GM23338 (cell line): ENCODE results near the gene PRKCG. TPM values are rescaled to one million over a fixed set of nuclear protein-coding genes. Genes with fewer than 3 reads are reported as not detected.

Experiments
- ATAC-seq: fragments of 200-7000 bp; cut with Tn5 transposase; 3 replicates; pipeline ENCODE4 v1.9.1; 2020
- DNase-seq: peaks from one replicate; pipeline ENCODE4 v3.0.0-alpha.2; 2015; ENCODE audit warnings: low spot score
- H2AFZ ChIP-seq: fragments of 200-600 bp; sonication (generic); 2 replicates; pipeline ENCODE4 v1.8.0; 2016; ENCODE audit warnings: antibody characterized with exemption, mild to moderate bottlenecking, moderate library complexity
- H3F3A ChIP-seq: fragments of 200-600 bp; sonication (generic); replicated peaks from 2 replicates; pipeline ENCODE4 v1.8.0; 2017; ENCODE audit warnings: antibody characterized with exemption, mixed run types, low read depth
- H3K27ac ChIP-seq: fragments of 200-600 bp; sonication (generic); 2 replicates; pipeline ENCODE4 v1.6.1; 2016; ENCODE audit warnings: low read depth
- H3K27me3 ChIP-seq: fragments of 200-600 bp; sonication (generic); 2 replicates; pipeline ENCODE4 v1.8.0; 2016; ENCODE audit warnings: mild to moderate bottlenecking, mixed run types, moderate library complexity; ENCODE audit not compliant: insufficient read depth
- H3K36me3 ChIP-seq: fragments of 200-600 bp; sonication (generic); 2 replicates; pipeline ENCODE4 v1.8.0; 2016; ENCODE audit warnings: mild to moderate bottlenecking; ENCODE audit not compliant: insufficient read depth
- H3K4me1 ChIP-seq: fragments of 200-600 bp; sonication (generic); 2 replicates; pipeline ENCODE4 v1.8.0; 2016; ENCODE audit warnings: mild to moderate bottlenecking, moderate library complexity; ENCODE audit not compliant: insufficient read depth
- H3K4me2 ChIP-seq: fragments of 200-600 bp; sonication (generic); 2 replicates; pipeline ENCODE4 v1.7.1; 2017; ENCODE audit warnings: mixed run types
- H3K4me3 ChIP-seq: fragments of 200-600 bp; sonication (generic); 2 replicates; pipeline ENCODE4 v1.6.1; 2016; ENCODE audit warnings: mixed run types
- H3K79me2 ChIP-seq: fragments of 200-600 bp; sonication (generic); replicated peaks from 2 replicates; pipeline ENCODE4 v1.8.0; 2017; ENCODE audit warnings: mild to moderate bottlenecking; ENCODE audit not compliant: insufficient read depth
- H3K9me2 ChIP-seq: fragments of 200-600 bp; sonication (generic); 2 replicates; pipeline ENCODE4 v1.8.0; 2017; ENCODE audit not compliant: insufficient read depth
- H4K20me1 ChIP-seq: fragments of 200-600 bp; sonication (generic); replicated peaks from 2 replicates; pipeline ENCODE4 v1.8.0; 2017; ENCODE audit warnings: mild to moderate bottlenecking; ENCODE audit not compliant: insufficient read depth
- H3K27ac Mint-ChIP-seq: 2 replicates; pipeline ENCODE4 v1.8.0; 2020; ENCODE audit warnings: inconsistent platforms, mild to moderate bottlenecking, moderate library complexity, mixed read lengths
- H3K27me3 Mint-ChIP-seq: 3 replicates; pipeline ENCODE4 v1.8.0; 2022; ENCODE audit warnings: low read depth, mild to moderate bottlenecking, moderate library complexity, mixed read lengths, inconsistent platforms; ENCODE audit not compliant: insufficient read depth, poor library complexity
- H3K36me3 Mint-ChIP-seq: 3 replicates; pipeline ENCODE4 v1.8.0; 2021; ENCODE audit warnings: low read depth, mild to moderate bottlenecking, inconsistent platforms, moderate library complexity, mixed read lengths
- H3K4me1 Mint-ChIP-seq: 3 replicates; pipeline ENCODE4 v1.8.0; 2020; ENCODE audit warnings: mild to moderate bottlenecking, inconsistent platforms, mixed read lengths
- H3K4me3 Mint-ChIP-seq: 3 replicates; pipeline ENCODE4 v1.8.0; 2021; ENCODE audit warnings: moderate library complexity, mild to moderate bottlenecking, inconsistent platforms, mixed read lengths
- H3K9me3 Mint-ChIP-seq: 3 replicates; pipeline ENCODE4 v1.8.0; 2020; ENCODE audit warnings: moderate library complexity, mild to moderate bottlenecking, inconsistent platforms, mixed read lengths
- CREB1 ChIP-seq: fragments of 250-450 bp; sonication (Bioruptor Pico); IDR thresholded peaks from 2 replicates; pipeline ENCODE4 v1.5.0; 2020; ENCODE audit warnings: low read depth, mild to moderate bottlenecking, moderate library complexity
- EZH2 ChIP-seq: fragments of 200-600 bp; sonication (generic); IDR thresholded peaks from one replicate; pipeline ENCODE4 v1.8.0; 2017; ENCODE audit warnings: antibody characterized with exemption, mild to moderate bottlenecking, low read depth; ENCODE audit not compliant: unreplicated experiment
- EZH2phosphoT487 ChIP-seq: fragments of 200-600 bp; sonication (generic); IDR thresholded peaks from one replicate; pipeline ENCODE4 v1.8.1; 2018; ENCODE audit warnings: antibody characterized with exemption; ENCODE audit not compliant: unreplicated experiment
- NANOG ChIP-seq: IDR thresholded peaks from 2 replicates; pipeline ENCODE4 v1.6.1; 2016; ENCODE audit warnings: antibody characterized with exemption, borderline replicate concordance
- POLR2AphosphoS5 ChIP-seq: IDR thresholded peaks from 2 replicates; pipeline ENCODE4 v1.6.1; 2016; ENCODE audit warnings: antibody characterized with exemption, low read depth
- STAT1 ChIP-seq: IDR thresholded peaks from one replicate; pipeline ENCODE4 v1.6.1; 2016; ENCODE audit warnings: antibody characterized with exemption; ENCODE audit not compliant: unreplicated experiment
- ZNF114 ChIP-seq: fragments of 250-450 bp; sonication (Bioruptor Pico); IDR thresholded peaks from 2 replicates; pipeline ENCODE4 v1.5.0; 2020; ENCODE audit warnings: mild to moderate bottlenecking, moderate library complexity
- ZNF331 ChIP-seq: fragments of 250-450 bp; sonication (Bioruptor Pico); IDR thresholded peaks from 2 replicates; pipeline ENCODE4 v1.5.0; 2020; ENCODE audit warnings: low read depth, mild to moderate bottlenecking, moderate library complexity
- polyA plus RNA-seq: library from polyadenylated mRNA; unstranded; fragments of >200 nt; fragmentation: Nextera tagmentation; extraction: Ambion mirVana; gene quantifications from 2 replicates; pipeline ENCODE4 v1.2.1, GENCODE V29; 2016
- total RNA-seq: library from RNA; depleted of rRNA; stranded (reverse); fragments of >200 nt; shearing (Covaris generic); gene quantifications from 2 replicates; pipeline ENCODE4 v1.2.3, GENCODE V29; 2014
- TF ChIP-seq, protein P1 (sequence below), 2 experiments: fragments of 200-600 bp in 1 of 2; sonication (generic) in 1 of 2; conservative IDR thresholded peaks; 2 replicates each; pipeline versions ENCODE4 v1.5.1 to v1.6.1; 2016 to 2017; ENCODE audit warnings: antibody characterized with exemption in 2 of 2, low read depth in 2 of 2, mild to moderate bottlenecking in 2 of 2, moderate library complexity in 1 of 2
- TF ChIP-seq, protein P2 (sequence below): IDR thresholded peaks from 2 replicates; pipeline ENCODE4 v1.6.1; 2016; ENCODE audit warnings: antibody characterized with exemption

The PRKCG gene
- total and polyA plus RNA-seq, 2 experiments from 2014 or later: 15.4 to 15.9 TPM

DNA sequence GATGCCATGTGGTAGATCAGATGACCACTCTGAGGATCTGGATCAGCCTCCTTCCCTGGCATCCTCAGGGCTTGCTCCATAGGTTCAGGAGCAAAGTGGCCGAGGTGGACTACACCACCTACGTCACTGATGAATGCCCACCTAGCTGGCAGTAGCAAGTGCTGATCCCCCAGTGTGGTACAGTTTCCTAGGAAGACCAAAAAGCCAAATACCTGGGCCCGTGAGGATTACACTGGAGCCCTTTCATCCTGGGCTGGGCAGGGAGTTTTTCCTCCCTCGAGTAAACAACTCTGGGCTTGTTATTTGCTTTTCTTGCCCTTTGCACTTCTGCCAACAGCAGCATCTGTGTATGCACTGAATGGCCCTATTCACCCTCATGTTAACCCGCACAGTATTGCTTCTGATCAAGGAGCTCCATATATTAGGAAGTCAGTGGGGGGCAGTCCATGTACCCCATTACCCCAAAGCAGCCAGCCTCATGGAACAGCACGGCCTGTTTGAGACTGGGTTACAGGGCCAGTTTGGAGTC, 17.6 kb upstream of the PRKCG start:
- Mint-ChIP-seq H3K4me3 (no peak overlapping the region; the same call in 2 of the 3 replicates), H3K9me3 (no peaks in the 10 kb centered on the region; the same call in 2 of the 3 replicates), H3K4me1 (peaks cover 14% of the 10 kb centered on the region; the same call in 2 of the 3 replicates), H3K27ac (no peak overlapping the region), H3K27me3 (peaks cover 39% of the 10 kb centered on the region), H3K36me3 (no peaks in the 10 kb centered on the region)
- H3K4me1 ChIP-seq: peaks cover 18% of the 10 kb centered on the region
- H3K4me2 ChIP-seq: no peak overlapping the region
- no peak for TF ChIP-seq CREB1 (CRISPR knock-in tag)
- no peak for TF ChIP-seq STAT1
- peaks cover 15% of the 10 kb centered on the region; the same call in 1 of the 2 replicates for H3F3A ChIP-seq
- no peaks in the 10 kb centered on the region for H3K27me3 ChIP-seq
- no peak overlapping the region; the same call in 1 of the 2 replicates for H3K27ac ChIP-seq
- H3K9me2 ChIP-seq: no peaks in the 10 kb centered on the region
- H2AFZ ChIP-seq: no peak overlapping the region
- DNase-seq: no peak
- H3K4me3 ChIP-seq: no peak overlapping the region
- H4K20me1 ChIP-seq: no peaks in the 10 kb centered on the region; the same call in 1 of the 2 replicates
- ATAC-seq: no peak
- peaks cover 12% of the 10 kb centered on the region for H3K79me2 ChIP-seq
- no peaks in the 10 kb centered on the region for H3K36me3 ChIP-seq

DNA sequence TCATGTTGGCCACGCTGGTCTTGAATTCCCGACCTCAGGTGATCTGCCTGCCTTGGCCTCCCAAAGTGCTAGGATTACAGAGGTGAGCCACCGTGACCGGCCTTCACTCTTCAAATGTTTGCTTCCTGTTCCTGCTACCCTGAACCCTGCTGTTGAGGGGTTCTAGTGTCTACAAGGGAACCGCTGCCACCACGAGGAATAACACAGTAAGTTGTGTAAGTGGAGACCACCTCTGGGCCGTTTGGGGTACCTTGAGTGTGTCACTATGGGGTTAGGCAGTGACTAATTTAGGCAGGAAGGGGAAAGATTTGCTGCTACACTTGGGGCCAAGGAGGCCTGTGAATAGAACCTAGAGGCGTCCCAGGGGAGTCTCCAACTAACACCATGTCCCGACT, 16.5 kb upstream of the PRKCG start:
- Histone ChIP-seq H3K27me3 (no peaks in the 10 kb centered on the region), H3K36me3 (no peaks in the 10 kb centered on the region), H3F3A (peaks cover 18% of the 10 kb centered on the region), H3K4me1 (peaks cover 20% of the 10 kb centered on the region), H3K4me3 (peak overlapping the region; percentile 66), H3K79me2 (peaks cover 14% of the 10 kb centered on the region), H3K9me2 (no peaks in the 10 kb centered on the region), H4K20me1 (no peaks in the 10 kb centered on the region; the same call in 1 of the 2 replicates), H2AFZ (no peak overlapping the region), H3K4me2 (peak overlapping the region; percentile 86), H3K27ac (peak overlapping the region; percentile 100)
- no peak for DNase-seq
- no peaks in the 10 kb centered on the region; the same call in 2 of the 3 replicates for H3K9me3 Mint-ChIP-seq
- H3K27me3 Mint-ChIP-seq: peaks cover 41% of the 10 kb centered on the region
- ATAC-seq: no peak
- H3K36me3 Mint-ChIP-seq: peaks cover 1% of the 10 kb centered on the region; the same call in 1 of the 3 replicates
- peak overlapping the region; percentile 87 for H3K4me3 Mint-ChIP-seq
- H3K27ac Mint-ChIP-seq: peak overlapping the region; percentile 92
- H3K4me1 Mint-ChIP-seq: peaks cover 15% of the 10 kb centered on the region
- TF ChIP-seq, protein P1, sequence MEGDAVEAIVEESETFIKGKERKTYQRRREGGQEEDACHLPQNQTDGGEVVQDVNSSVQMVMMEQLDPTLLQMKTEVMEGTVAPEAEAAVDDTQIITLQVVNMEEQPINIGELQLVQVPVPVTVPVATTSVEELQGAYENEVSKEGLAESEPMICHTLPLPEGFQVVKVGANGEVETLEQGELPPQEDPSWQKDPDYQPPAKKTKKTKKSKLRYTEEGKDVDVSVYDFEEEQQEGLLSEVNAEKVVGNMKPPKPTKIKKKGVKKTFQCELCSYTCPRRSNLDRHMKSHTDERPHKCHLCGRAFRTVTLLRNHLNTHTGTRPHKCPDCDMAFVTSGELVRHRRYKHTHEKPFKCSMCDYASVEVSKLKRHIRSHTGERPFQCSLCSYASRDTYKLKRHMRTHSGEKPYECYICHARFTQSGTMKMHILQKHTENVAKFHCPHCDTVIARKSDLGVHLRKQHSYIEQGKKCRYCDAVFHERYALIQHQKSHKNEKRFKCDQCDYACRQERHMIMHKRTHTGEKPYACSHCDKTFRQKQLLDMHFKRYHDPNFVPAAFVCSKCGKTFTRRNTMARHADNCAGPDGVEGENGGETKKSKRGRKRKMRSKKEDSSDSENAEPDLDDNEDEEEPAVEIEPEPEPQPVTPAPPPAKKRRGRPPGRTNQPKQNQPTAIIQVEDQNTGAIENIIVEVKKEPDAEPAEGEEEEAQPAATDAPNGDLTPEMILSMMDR (conservative IDR thresholded peaks at IDR 0.05; ENCODE audit: low read depth in 2 of 2): peak in 1 of 2 experiments; percentile 29; a peak in 1 of 4 replicates
- no peak for TF ChIP-seq CREB1 (CRISPR knock-in tag)

DNA sequence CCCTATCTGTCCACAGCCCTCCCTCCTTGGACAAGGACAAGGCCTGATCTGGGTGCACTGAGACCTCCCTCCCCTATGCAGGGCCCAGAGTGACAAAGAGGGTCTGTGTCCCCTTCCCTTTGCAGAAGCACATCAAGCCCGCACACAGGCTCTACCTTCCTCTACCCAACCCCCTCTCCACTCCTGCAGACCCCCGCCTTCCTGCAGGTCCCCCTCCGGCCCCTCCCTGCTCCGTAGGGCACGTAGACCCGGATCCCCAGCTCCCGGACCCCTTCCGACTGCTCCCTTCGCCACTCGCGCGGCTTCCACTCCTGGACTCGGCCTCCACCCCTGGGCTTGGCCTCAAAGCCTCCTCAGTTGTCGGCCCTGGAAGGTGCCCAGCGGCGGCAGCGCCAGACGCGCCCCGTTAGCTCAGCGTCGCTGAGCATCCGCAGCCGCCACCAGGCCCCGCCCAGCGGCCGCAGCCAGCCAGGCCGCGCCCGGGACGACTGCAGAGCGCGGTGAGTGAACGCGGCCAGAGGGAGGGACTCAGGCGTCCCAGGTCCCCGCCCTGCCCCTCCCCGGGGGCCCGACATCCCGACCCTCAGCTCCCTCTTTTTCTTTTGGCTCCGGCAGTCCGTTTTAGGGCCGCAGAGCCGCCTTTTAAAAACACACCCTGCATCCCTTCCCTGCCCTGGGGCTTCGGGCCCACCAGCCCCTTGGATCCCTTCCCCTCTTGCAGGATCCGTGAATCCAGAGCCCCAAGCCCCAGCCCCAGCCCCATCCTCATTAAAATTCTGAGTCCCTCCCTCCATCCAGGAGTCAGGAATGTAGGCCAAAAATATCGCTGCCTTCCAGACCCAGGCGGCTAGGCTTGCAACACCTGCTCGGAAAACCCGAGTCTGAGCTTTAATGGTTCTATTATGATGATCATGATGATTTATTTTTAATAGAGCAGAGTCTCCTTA, 15.8 kb upstream of the PRKCG start:
- H3K4me3 Mint-ChIP-seq: peak overlapping the region; percentile 87
- H2AFZ ChIP-seq: peak overlapping the region; percentile 89; the same call in 1 of the 2 replicates
- H3K79me2 ChIP-seq: peaks cover 21% of the 10 kb centered on the region
- peak; percentile 67 for TF ChIP-seq POLR2AphosphoS5
- TF ChIP-seq, protein P2, sequence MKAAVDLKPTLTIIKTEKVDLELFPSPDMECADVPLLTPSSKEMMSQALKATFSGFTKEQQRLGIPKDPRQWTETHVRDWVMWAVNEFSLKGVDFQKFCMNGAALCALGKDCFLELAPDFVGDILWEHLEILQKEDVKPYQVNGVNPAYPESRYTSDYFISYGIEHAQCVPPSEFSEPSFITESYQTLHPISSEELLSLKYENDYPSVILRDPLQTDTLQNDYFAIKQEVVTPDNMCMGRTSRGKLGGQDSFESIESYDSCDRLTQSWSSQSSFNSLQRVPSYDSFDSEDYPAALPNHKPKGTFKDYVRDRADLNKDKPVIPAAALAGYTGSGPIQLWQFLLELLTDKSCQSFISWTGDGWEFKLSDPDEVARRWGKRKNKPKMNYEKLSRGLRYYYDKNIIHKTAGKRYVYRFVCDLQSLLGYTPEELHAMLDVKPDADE: peak; percentile 22; the same call in 1 of the 2 replicates
- peak; percentile 46 for TF ChIP-seq CREB1 (CRISPR knock-in tag)
- TF ChIP-seq ZNF114 (CRISPR knock-in tag): no peak
- TF ChIP-seq, protein P1 (conservative IDR thresholded peaks at IDR 0.05; ENCODE audit: low read depth in 2 of 2): no peak
- no peak for TF ChIP-seq EZH2phosphoT487
- TF ChIP-seq NANOG: no peak
- TF ChIP-seq ZNF331 (CRISPR knock-in tag): no peak
- TF ChIP-seq EZH2: no peak

More for the DNA sequence above, 15.8 kb upstream of the PRKCG start:
- H3K36me3 Mint-ChIP-seq: peaks cover 5% of the 10 kb centered on the region
- H3K9me3 Mint-ChIP-seq: no peaks in the 10 kb centered on the region; the same call in 2 of the 3 replicates
- peak overlapping the region; percentile 86 for H3K4me2 ChIP-seq
- ATAC-seq (peak; percentile 33), DNase-seq (peak; percentile 85)
- H3K4me3 ChIP-seq: peak overlapping the region; percentile 66
- H3K27me3 Mint-ChIP-seq: peaks cover 45% of the 10 kb centered on the region
- peaks cover 25% of the 10 kb centered on the region for H3F3A ChIP-seq
- no peaks in the 10 kb centered on the region for H3K27me3 ChIP-seq
- H3K4me1 ChIP-seq: peaks cover 27% of the 10 kb centered on the region
- H3K4me1 Mint-ChIP-seq: peaks cover 20% of the 10 kb centered on the region
- peak overlapping the region; percentile 98 for H3K27ac Mint-ChIP-seq
- no peaks in the 10 kb centered on the region for H3K9me2 ChIP-seq
- H3K27ac ChIP-seq: peak overlapping the region; percentile 100
- H4K20me1 ChIP-seq: peaks cover 5% of the 10 kb centered on the region
- H3K36me3 ChIP-seq: peaks cover 3% of the 10 kb centered on the region; the same call in 1 of the 2 replicates
